ENCODE data around the gene CCDC106.

CCDC106 gene

GRCh38 chr19:55689411-55690108 is 41.5 kb downstream of the CCDC106 start:
- no peak for DNase-seq (ENCODE audit: extremely low spot score)
- ChIA-PET POLR2A (no interaction called here), CTCF (no interaction called here)
- no peak for TF ChIP-seq TARDBP (IDR thresholded peaks at IDR 0.05)
- no peak for TF ChIP-seq FOXK2 (IDR thresholded peaks at IDR 0.05)
- TF ChIP-seq FOXA1 (IDR thresholded peaks at IDR 0.05), result no peak
- no peak for TF ChIP-seq BHLHE40 (IDR thresholded peaks at IDR 0.05; ENCODE audit: borderline replicate concordance)
- TF ChIP-seq CTBP1 (IDR thresholded peaks at IDR 0.05; ENCODE audit: borderline replicate concordance), result no peak
- TF ChIP-seq HDGF (IDR thresholded peaks at IDR 0.05; ENCODE audit: borderline replicate concordance), result no peak
- TF ChIP-seq SP1 (IDR thresholded peaks at IDR 0.05), result no peak
- no peak for TF ChIP-seq FOXM1 (IDR thresholded peaks at IDR 0.05; ENCODE audit: borderline replicate concordance)
- no peak for TF ChIP-seq SUZ12 (IDR thresholded peaks at IDR 0.05)
- TF ChIP-seq NFRKB (IDR thresholded peaks at IDR 0.05), result no peak
- TF ChIP-seq ZNF384 (IDR thresholded peaks at IDR 0.05), result no peak
- TF ChIP-seq, protein P1, sequence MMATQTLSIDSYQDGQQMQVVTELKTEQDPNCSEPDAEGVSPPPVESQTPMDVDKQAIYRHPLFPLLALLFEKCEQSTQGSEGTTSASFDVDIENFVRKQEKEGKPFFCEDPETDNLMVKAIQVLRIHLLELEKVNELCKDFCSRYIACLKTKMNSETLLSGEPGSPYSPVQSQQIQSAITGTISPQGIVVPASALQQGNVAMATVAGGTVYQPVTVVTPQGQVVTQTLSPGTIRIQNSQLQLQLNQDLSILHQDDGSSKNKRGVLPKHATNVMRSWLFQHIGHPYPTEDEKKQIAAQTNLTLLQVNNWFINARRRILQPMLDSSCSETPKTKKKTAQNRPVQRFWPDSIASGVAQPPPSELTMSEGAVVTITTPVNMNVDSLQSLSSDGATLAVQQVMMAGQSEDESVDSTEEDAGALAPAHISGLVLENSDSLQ (IDR thresholded peaks at IDR 0.05), result no peak
- TF ChIP-seq ARNT (IDR thresholded peaks at IDR 0.05), result no peak
- TF ChIP-seq ELF4 (IDR thresholded peaks at IDR 0.05), result no peak
- no peak for TF ChIP-seq LEF1 (IDR thresholded peaks at IDR 0.05; ENCODE audit: borderline replicate concordance)
- TF ChIP-seq L3MBTL2 (conservative IDR thresholded peaks at IDR 0.05), result no peak

GRCh38 chr19:55690109-55690768 is 42.2 kb downstream of the CCDC106 start:
- POLR2A ChIA-PET, result no interaction called here
- TF ChIP-seq FOXM1 (IDR thresholded peaks at IDR 0.05; ENCODE audit: borderline replicate concordance) (no peak), NFRKB (IDR thresholded peaks at IDR 0.05) (no peak), TARDBP (IDR thresholded peaks at IDR 0.05) (no peak), SP1 (IDR thresholded peaks at IDR 0.05) (no peak), FOXK2 (IDR thresholded peaks at IDR 0.05) (no peak), ZNF384 (IDR thresholded peaks at IDR 0.05) (no peak), ELF4 (IDR thresholded peaks at IDR 0.05) (no peak), FOXA1 (IDR thresholded peaks at IDR 0.05) (no peak), BHLHE40 (IDR thresholded peaks at IDR 0.05; ENCODE audit: borderline replicate concordance) (no peak), L3MBTL2 (conservative IDR thresholded peaks at IDR 0.05) (no peak), LEF1 (IDR thresholded peaks at IDR 0.05; ENCODE audit: borderline replicate concordance) (no peak), SUZ12 (IDR thresholded peaks at IDR 0.05) (no peak), HDGF (IDR thresholded peaks at IDR 0.05; ENCODE audit: borderline replicate concordance) (no peak), ARNT (IDR thresholded peaks at IDR 0.05) (no peak)
- TF ChIP-seq, protein P1 (IDR thresholded peaks at IDR 0.05), result no peak
- no peak for DNase-seq (ENCODE audit: extremely low spot score)
- CTCF ChIA-PET, result interaction anchor here (0.8 kb wide), 1 partner anchor 34 kb away, joined by 3 read pairs; no protein-coding TSS in a partner anchor

- ChIA-PET CTCF (interaction anchor here (0.8 kb wide), 1 partner anchor 35 kb away, joined by 3 read pairs; no protein-coding TSS in a partner anchor), POLR2A (no interaction called here)
- DNase-seq (ENCODE audit: extremely low spot score), result no peak
- TF ChIP-seq FOXK2 (IDR thresholded peaks at IDR 0.05) (no peak), LEF1 (IDR thresholded peaks at IDR 0.05; ENCODE audit: borderline replicate concordance) (no peak), FOXA1 (IDR thresholded peaks at IDR 0.05) (no peak), ZNF384 (IDR thresholded peaks at IDR 0.05) (no peak), ARNT (IDR thresholded peaks at IDR 0.05) (no peak), CTBP1 (IDR thresholded peaks at IDR 0.05; ENCODE audit: borderline replicate concordance) (no peak), L3MBTL2 (conservative IDR thresholded peaks at IDR 0.05) (no peak), NFRKB (IDR thresholded peaks at IDR 0.05) (no peak), BHLHE40 (IDR thresholded peaks at IDR 0.05; ENCODE audit: borderline replicate concordance) (no peak), ELF4 (IDR thresholded peaks at IDR 0.05) (no peak), SP1 (IDR thresholded peaks at IDR 0.05) (no peak), SUZ12 (IDR thresholded peaks at IDR 0.05) (no peak), FOXM1 (IDR thresholded peaks at IDR 0.05; ENCODE audit: borderline replicate concordance) (no peak), HDGF (IDR thresholded peaks at IDR 0.05; ENCODE audit: borderline replicate concordance) (no peak), TARDBP (IDR thresholded peaks at IDR 0.05) (no peak)
- TF ChIP-seq, protein P1 (IDR thresholded peaks at IDR 0.05), result no peak
These were observed 42.9 kb downstream of the CCDC106 start for GRCh38 chr19:55690769-55691545.

DNA sequence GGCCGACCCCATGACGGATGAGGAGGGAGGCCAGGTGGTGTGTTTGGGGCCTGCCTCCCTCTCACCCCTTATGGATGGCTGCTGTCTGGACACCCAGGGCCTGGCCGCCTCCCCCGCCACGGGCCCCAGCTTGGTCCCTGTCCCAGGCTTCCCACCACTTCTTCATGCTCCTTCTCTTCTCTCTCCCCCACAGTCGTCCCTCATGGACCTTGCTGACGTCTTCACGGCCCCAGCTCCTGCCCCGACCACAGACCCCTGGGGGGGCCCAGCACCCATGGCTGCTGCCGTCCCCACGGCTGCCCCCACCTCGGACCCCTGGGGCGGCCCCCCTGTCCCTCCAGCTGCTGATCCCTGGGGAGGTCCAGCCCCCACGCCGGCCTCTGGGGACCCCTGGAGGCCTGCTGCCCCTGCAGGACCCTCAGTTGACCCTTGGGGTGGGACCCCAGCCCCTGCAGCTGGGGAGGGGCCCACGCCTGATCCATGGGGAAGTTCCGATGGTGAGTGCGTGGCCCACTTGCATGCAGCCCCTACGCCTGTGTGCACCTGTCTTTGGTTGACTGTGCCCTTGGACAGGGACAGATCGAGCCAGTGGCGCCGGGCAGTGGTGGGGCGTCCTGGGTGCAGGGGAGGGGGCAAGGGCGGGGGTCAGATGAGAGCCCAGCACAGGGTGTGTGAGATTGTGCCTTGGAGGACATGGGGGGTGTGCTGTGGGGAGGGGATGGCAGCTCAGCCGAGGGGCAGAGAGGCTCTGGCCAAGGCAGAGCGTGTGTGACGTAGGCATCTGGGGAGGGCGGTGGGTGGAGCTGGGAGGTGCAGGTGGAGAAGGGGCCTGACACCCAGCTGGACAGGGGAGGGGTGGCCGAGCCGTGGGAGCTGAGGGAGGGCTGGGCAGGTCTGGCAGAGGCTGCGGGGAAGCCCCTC is 43.8 kb downstream of the CCDC106 start:
- DNase-seq (ENCODE audit: extremely low spot score), result no peak
- ChIA-PET CTCF (no interaction called here), POLR2A (no interaction called here)
- TF ChIP-seq LEF1 (IDR thresholded peaks at IDR 0.05; ENCODE audit: borderline replicate concordance) (no peak), CTBP1 (IDR thresholded peaks at IDR 0.05; ENCODE audit: borderline replicate concordance) (no peak), HDGF (IDR thresholded peaks at IDR 0.05; ENCODE audit: borderline replicate concordance) (no peak), SUZ12 (IDR thresholded peaks at IDR 0.05) (no peak)
- TF ChIP-seq, protein P1 (IDR thresholded peaks at IDR 0.05), result no peak

All from HEK293T (cell line).